H1 (cell line): ENCODE results near the gene ACTN4. TPM values are rescaled to one million over a fixed set of nuclear protein-coding genes. Genes with fewer than 3 reads are reported as not detected.

Experiments
- CTCF ChIA-PET: fragments of 300-600 bp; sonication (Branson Sonifier 250); formaldehyde crosslinking; loops from one replicate; lab custom pipeline; 2021; ENCODE audit not compliant: partially characterized antibody; lab: Charles Lee
- POLR2A ChIA-PET: fragments of 300-600 bp; sonication (Branson Sonifier 250); formaldehyde crosslinking; loops from one replicate; lab custom pipeline; 2021; ENCODE audit warnings: inconsistent platforms; ENCODE audit not compliant: partially characterized antibody; lab: Charles Lee
- DNase-seq, 2 experiments: peaks; one replicate each; pipeline versions ENCODE4 v3.0.0 to v3.0.0-alpha.2; 2010 to 2022; ENCODE audit warnings: low spot score in 2 of 2, low read depth in 1 of 2, mixed read lengths in 1 of 2
- FAIRE-seq: peaks from 2 replicates; lab custom pipeline; 2011; peaks lifted over from hg19 to GRCh38; lab: Jason Lieb, UNC
- H2AFZ ChIP-seq: 2 replicates; pipeline ENCODE4 v1.8.1; 2012; ENCODE audit warnings: low read length, inconsistent platforms
- H2AK5ac ChIP-seq: 2 replicates; pipeline ENCODE4 v1.6.1; 2013; ENCODE audit warnings: low read depth, low read length
- H2BK120ac ChIP-seq: replicated peaks from 2 replicates; pipeline ENCODE3; 2013; ENCODE audit warnings: low read depth, low read length, inconsistent platforms
- H2BK12ac ChIP-seq: 2 replicates; pipeline ENCODE4 v1.6.1; 2013; ENCODE audit warnings: low read depth, low read length
- H2BK15ac ChIP-seq: 2 replicates; pipeline ENCODE4 v1.6.1; 2013; ENCODE audit warnings: low read length
- H2BK20ac ChIP-seq: 2 replicates; pipeline ENCODE4 v1.6.1; 2013; ENCODE audit warnings: low read length
- H2BK5ac ChIP-seq: 2 replicates; pipeline ENCODE4 v1.6.1; 2013; ENCODE audit warnings: low read depth, low read length
- H3K14ac ChIP-seq: 2 replicates; pipeline ENCODE4 v1.6.1; 2013; ENCODE audit warnings: inconsistent platforms; ENCODE audit not compliant: insufficient read length
- H3K18ac ChIP-seq: 2 replicates; pipeline ENCODE4 v1.6.1; 2013; ENCODE audit warnings: low read length; ENCODE audit errors: extremely low read depth
- H3K23ac ChIP-seq: 2 replicates; pipeline ENCODE4 v1.6.1; 2013; ENCODE audit warnings: inconsistent platforms; ENCODE audit not compliant: insufficient read length
- H3K23me2 ChIP-seq: 2 replicates; pipeline ENCODE4 v1.6.1; 2013; ENCODE audit warnings: low read depth, low read length
- H3K27ac ChIP-seq: 2 replicates; pipeline ENCODE4 v1.6.1; 2011; ENCODE audit warnings: low read depth, low read length, inconsistent platforms
- H3K27me3 ChIP-seq, 4 experiments: replicated peaks in 1 of 4; 1 replicate in 1 of 4; 2 replicates in 3 of 4; pipeline versions ENCODE4 v1.6.1 to v1.8.1; 2011 to 2013; ENCODE audit warnings: low read length in 3 of 4, mild to moderate bottlenecking in 3 of 4, inconsistent platforms in 2 of 4, mixed read lengths in 2 of 4, moderate library complexity in 1 of 4; ENCODE audit not compliant: control insufficient read depth in 3 of 4, insufficient read depth in 3 of 4; ENCODE audit errors: extremely low read depth in 1 of 4
- H3K36me3 ChIP-seq, 4 experiments: 2 replicates each; pipeline versions ENCODE4 v1.6.1 to v1.8.1; 2011 to 2013; ENCODE audit warnings: mild to moderate bottlenecking in 4 of 4, low read length in 3 of 4, moderate library complexity in 2 of 4, control low read depth in 1 of 4, inconsistent platforms in 1 of 4; ENCODE audit not compliant: insufficient read depth in 4 of 4, control insufficient read depth in 2 of 4
- H3K4ac ChIP-seq: replicated peaks from 2 replicates; pipeline ENCODE3; 2013; ENCODE audit warnings: low read length, low read depth, mixed read lengths, inconsistent platforms; ENCODE audit not compliant: insufficient read length
- H3K4me1 ChIP-seq, 4 experiments: replicated peaks in 1 of 4; 1 replicate in 1 of 4; 2 replicates in 3 of 4; pipeline versions ENCODE4 v1.6.1 to v1.8.1; 2011 to 2013; ENCODE audit warnings: low read length in 3 of 4, inconsistent platforms in 2 of 4, mixed read lengths in 1 of 4; ENCODE audit not compliant: insufficient read depth in 4 of 4, control insufficient read depth in 3 of 4
- H3K4me2 ChIP-seq, 2 experiments: 2 replicates each; pipeline versions ENCODE4 v1.6.1 to v1.8.1; 2011 to 2013; ENCODE audit warnings: low read depth in 2 of 2, low read length in 2 of 2, control low read depth in 1 of 2, inconsistent platforms in 1 of 2, mild to moderate bottlenecking in 1 of 2; ENCODE audit not compliant: insufficient read depth in 1 of 2
- H3K4me3 ChIP-seq, 4 experiments: fragments of 200-600, 300-600 bp in 1 of 4; sonication (generic), shearing (Covaris generic), sonication (Bioruptor Twin) in 1 of 4; 2 replicates each; pipeline versions ENCODE4 v1.5.1 to v1.8.1; 2011 to 2016; ENCODE audit warnings: low read length in 4 of 4, low read depth in 3 of 4, control low read depth in 2 of 4, inconsistent platforms in 2 of 4, mild to moderate bottlenecking in 2 of 4, mixed read lengths in 1 of 4, moderate library complexity in 1 of 4; ENCODE audit not compliant: insufficient read depth in 2 of 4; ENCODE audit errors: extremely low read depth in 1 of 4
- H3K56ac ChIP-seq: replicated peaks from 2 replicates; pipeline ENCODE3; 2013; ENCODE audit warnings: low read depth, mild to moderate bottlenecking, mixed read lengths, low read length, inconsistent platforms; ENCODE audit not compliant: insufficient read length
- H3K79me1 ChIP-seq: 2 replicates; pipeline ENCODE4 v1.6.1; 2013; ENCODE audit warnings: low read depth, low read length, control low read depth
- H3K79me2 ChIP-seq, 2 experiments: 2 replicates each; pipeline versions ENCODE4 v1.6.1 to v1.8.1; 2012 to 2013; ENCODE audit warnings: low read length in 2 of 2, mild to moderate bottlenecking in 2 of 2, inconsistent platforms in 1 of 2; ENCODE audit not compliant: insufficient read depth in 2 of 2, control insufficient read depth in 1 of 2
- H3K9ac ChIP-seq, 4 experiments: replicated peaks in 1 of 4; 1 replicate in 1 of 4; 2 replicates in 3 of 4; pipeline versions ENCODE4 v1.6.1 to v1.8.1; 2011 to 2013; ENCODE audit warnings: low read depth in 3 of 4, low read length in 3 of 4, control low read depth in 2 of 4, mild to moderate bottlenecking in 2 of 4, moderate library complexity in 2 of 4, inconsistent platforms in 1 of 4; ENCODE audit errors: extremely low read depth in 1 of 4
- H3K9me3 ChIP-seq, 2 experiments: 2 replicates each; pipeline versions ENCODE4 v1.6.1 to v1.8.1; 2012 to 2013; ENCODE audit warnings: mild to moderate bottlenecking in 2 of 2, moderate library complexity in 2 of 2, control low read depth in 1 of 2, inconsistent platforms in 1 of 2, low read depth in 1 of 2, low read length in 1 of 2, mixed read lengths in 1 of 2; ENCODE audit not compliant: insufficient read depth in 2 of 2
- H4K20me1 ChIP-seq, 2 experiments: replicated peaks in 1 of 2; 2 replicates each; pipeline versions ENCODE3 to v1.8.1; 2011 to 2013; ENCODE audit warnings: inconsistent platforms in 2 of 2, low read length in 2 of 2, mild to moderate bottlenecking in 1 of 2; ENCODE audit not compliant: insufficient read depth in 2 of 2, control insufficient read depth in 1 of 2
- H4K5ac ChIP-seq: 2 replicates; pipeline ENCODE4 v1.6.1; 2013; ENCODE audit warnings: low read length, low read depth, mixed read lengths, inconsistent platforms; ENCODE audit not compliant: insufficient read length
- H4K8ac ChIP-seq: 2 replicates; pipeline ENCODE4 v1.8.0; 2013; ENCODE audit warnings: mild to moderate bottlenecking, moderate library complexity, low read length, inconsistent platforms; ENCODE audit not compliant: insufficient read depth; ENCODE audit errors: extremely low read depth
- H4K91ac ChIP-seq: replicated peaks from 2 replicates; pipeline ENCODE3; 2013; ENCODE audit warnings: low read length, mixed read lengths, inconsistent platforms; ENCODE audit not compliant: insufficient read length
- ATF3 ChIP-seq: IDR thresholded peaks from 2 replicates; pipeline ENCODE4 v1.6.1; 2011; ENCODE audit warnings: low read depth, mild to moderate bottlenecking, low read length; ENCODE audit not compliant: insufficient read depth
- EGR1 ChIP-seq: IDR thresholded peaks from 2 replicates; pipeline ENCODE4 v1.6.1; 2011; ENCODE audit warnings: low read depth, low read length, borderline replicate concordance
- FOSL1 ChIP-seq: IDR thresholded peaks from 2 replicates; pipeline ENCODE4 v1.6.1; 2011; ENCODE audit warnings: mild to moderate bottlenecking, low read depth, low read length, moderate library complexity; ENCODE audit not compliant: insufficient read depth
- SAP30 ChIP-seq: fragments of 300-600 bp; sonication (generic); IDR thresholded peaks from 2 replicates; pipeline ENCODE4 v1.7.1; 2012; ENCODE audit warnings: low read length, moderate library complexity, mild to moderate bottlenecking, inconsistent platforms; ENCODE audit not compliant: insufficient read depth, insufficient replicate concordance
- SP4 ChIP-seq: IDR thresholded peaks from 2 replicates; pipeline ENCODE4 v1.6.1; 2012; ENCODE audit warnings: low read length, inconsistent platforms
- USF2 ChIP-seq: IDR thresholded peaks from 2 replicates; pipeline ENCODE4 v1.6.1; 2011; ENCODE audit warnings: low read length, improper control_type of control experiment
- WGBS, 2 experiments: shearing (Covaris generic) in 1 of 2; methylation state at CpG; one replicate each; pipeline versions ENCODE4 v1.1.6 to v1.1.7; 2013 to 2015; ENCODE audit warnings: low lambda C conversion rate in 2 of 2, mixed read lengths in 2 of 2, inconsistent platforms in 1 of 2, low coverage in 1 of 2, missing lambda C conversion rate in 1 of 2; ENCODE audit not compliant: insufficient replicate concordance in 2 of 2, insufficient coverage in 1 of 2, insufficient read length in 1 of 2; ENCODE audit errors: extremely low coverage in 1 of 2, missing lambda C conversion rate in 1 of 2; 5-methylcytosine and 5-hydroxymethylcytosine counted together
- polyA plus RNA-seq, 7 experiments: library from polyadenylated mRNA; depleted of rRNA in 3 of 7; stranded (reverse) in 5 of 7; unstranded in 2 of 7; fragments of >200 nt in 5 of 7; fragments of 200-250 nt in 2 of 7; gene quantifications; 1 replicate in 5 of 7; 2 replicates in 1 of 7; 4 replicates in 1 of 7; pipeline versions ENCODE4 v1.2.1 to v1.2.3, GENCODE V29; 2011 to 2013; ENCODE audit warnings: missing spikeins in 2 of 7, mixed read lengths in 2 of 7
- total RNA-seq: library from RNA; stranded (reverse); fragmentation: NEBNext Ultra II Directional; extraction: Animal tissue kit (Norgen Biotek cat#: 25700); gene quantifications from 2 replicates; pipeline ENCODE4 v1.2.1, GENCODE V29; 2021

Gene ACTN4
- total and polyA plus RNA-seq, 2 of the 8 experiments (the other 6 are each of a cell fraction or from before 2014, with no cell fraction given): 211 to 520 TPM

GRCh38 chr19:38690832-38691231 is 43.4 kb downstream of the ACTN4 start:
- Histone ChIP-seq H3K23ac (no peak overlapping the region), H4K91ac (peak overlapping the region; percentile 82), H3K56ac (no peak overlapping the region), H2BK5ac (0 out of 2 replicates have a peak overlapping the region, but pooled peaks have one; percentile 32), H3K27me3 (no peaks in the 10 kb centered on the region), H2BK120ac (no peak overlapping the region), H3K4me3 (no peak overlapping the region), H4K8ac (no peak overlapping the region), H2BK20ac (no peak overlapping the region), H3K4me1 (peaks cover 10 to 33% (median 20%) of the 10 kb centered on the region in 4 experiments), H3K27ac (no peak overlapping the region), H4K20me1 (peaks cover 0 to 12% of the 10 kb centered on the region in 2 experiments), H3K23me2 (no peaks in the 10 kb centered on the region), H3K79me2 (peaks cover 4 to 93% of the 10 kb centered on the region in 2 experiments; a peak in 2 of 4 replicates), H3K9ac (no peak overlapping the region), H3K36me3 (peaks cover 0 to under 1% (median 0%) of the 10 kb centered on the region in 4 experiments; a peak in 1 of 8 replicates), H3K4ac (no peak overlapping the region)
- no peak for TF ChIP-seq SP4
- no peak for TF ChIP-seq EGR1
- no peak for TF ChIP-seq SAP30
- TF ChIP-seq ATF3: no peak
- no peak for TF ChIP-seq USF2
- TF ChIP-seq FOSL1: no peak
- TF ChIP-seq, all 59 proteins: peak for 0
- FAIRE-seq: no peak
- no peak for DNase-seq
- no peak overlapping the region for H3K4me2 ChIP-seq
- H2BK15ac ChIP-seq: no peak overlapping the region
- H3K79me1 ChIP-seq: peaks cover 21% of the 10 kb centered on the region
- WGBS, 2 experiments: 81% methylated on average over 7 of the region's 7 CpGs; no CpG with 5 or more reads in 1 of the 2 experiments
- no peak overlapping the region for H2AFZ ChIP-seq
- no peak overlapping the region; the same call in 1 of the 2 replicates for H2AK5ac ChIP-seq
- CTCF ChIA-PET: interaction anchor here (0.7 to 5.6 kb wide), 5 partner anchors 8 to 55 kb away, joined by 3 to 32 read pairs (median 5); no protein-coding TSS in a partner anchor
- H3K18ac ChIP-seq: no peak overlapping the region
- no peak overlapping the region for H4K5ac ChIP-seq
- H3K14ac ChIP-seq: no peak overlapping the region
- POLR2A ChIA-PET: interaction anchor here (0.7 to 23.4 kb wide), 10 partner anchors 9 to 56 kb away, joined by 3 to 495 read pairs (median 8); partner anchors contain the start of gene ACTN4
- H2BK12ac ChIP-seq: no peak overlapping the region; the same call in 1 of the 2 replicates
- no peaks in the 10 kb centered on the region for H3K9me3 ChIP-seq
